CD4-positive, alpha-beta T cell treated with Interleukin-6 for 4 hours (primary cell): ENCODE measurements around the gene SP2.

Experiments used
- DNase-seq: peaks from one replicate; pipeline ENCODE4 v3.0.0-alpha.2; 2020; ENCODE audit warnings: mixed read lengths

The SP2 gene

DNA sequence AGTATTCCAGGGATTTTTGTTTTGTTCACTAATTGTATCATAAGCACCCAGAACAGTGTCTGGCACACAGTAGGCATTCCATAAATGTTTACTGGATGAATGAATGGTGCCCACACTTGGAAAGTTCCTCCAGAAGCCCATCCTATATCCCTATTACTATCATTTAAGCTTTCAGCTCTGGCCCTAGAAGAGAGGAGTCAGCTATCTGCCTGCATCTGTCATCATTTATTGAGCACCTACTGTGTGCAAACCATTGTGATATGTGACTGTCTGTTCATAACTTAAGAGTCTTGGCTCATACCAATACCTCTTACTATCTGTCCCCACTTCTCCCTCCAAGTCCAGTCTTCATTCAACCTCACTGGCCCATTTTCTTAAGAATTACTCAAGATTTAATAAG, 25.0 kb upstream of the SP2 start:
- no peak for DNase-seq

GRCh38 chr17:47872019-47872650, 23.9 kb upstream of the SP2 start:
- no peak for DNase-seq

- no peak for DNase-seq
Measured at GRCh38 chr17:47872651-47873161, 23.3 kb upstream of the SP2 start.

- no peak for DNase-seq
Measured at GRCh38 chr17:47873200-47874090, 22.6 kb upstream of the SP2 start.

- no peak for DNase-seq
Measured at GRCh38 chr17:47875011-47875985, 20.7 kb upstream of the SP2 start.

DNA sequence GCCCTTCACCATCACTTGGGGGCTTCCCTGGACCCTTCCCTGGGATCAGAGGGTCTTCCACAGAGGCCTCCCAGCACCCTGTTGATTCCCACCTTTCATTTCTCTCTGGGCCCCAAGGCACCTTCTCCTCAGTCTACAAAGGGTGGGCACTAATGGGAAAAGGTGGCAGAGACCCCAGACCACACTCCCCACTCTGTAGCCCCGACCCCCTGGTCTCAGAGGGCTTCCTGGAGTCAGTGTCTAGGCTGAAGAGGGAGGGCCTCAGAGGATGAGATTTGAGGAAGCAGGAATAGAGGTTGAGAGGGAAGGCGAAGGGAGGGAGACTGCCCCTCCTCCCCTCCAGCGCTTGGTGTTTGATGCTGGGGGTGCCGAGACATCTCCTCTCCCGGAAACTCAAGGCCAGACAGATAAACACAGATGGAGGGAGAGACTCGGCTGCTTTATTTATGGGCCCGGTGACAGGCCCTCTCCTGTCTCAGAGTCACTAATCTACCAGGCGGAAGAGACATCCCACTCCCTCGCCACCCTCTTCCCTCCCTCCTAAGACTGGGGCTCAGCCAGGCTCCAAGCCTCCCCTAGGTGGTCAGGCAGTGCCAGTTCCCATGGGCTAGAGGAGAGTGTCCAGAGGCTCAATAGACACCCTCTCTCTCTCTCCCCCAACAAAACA, 18.5 kb upstream of the SP2 start:
- no peak for DNase-seq

GRCh38 chr17:47878203-47879027, 17.6 kb upstream of the SP2 start:
- DNase-seq = no peak

DNA sequence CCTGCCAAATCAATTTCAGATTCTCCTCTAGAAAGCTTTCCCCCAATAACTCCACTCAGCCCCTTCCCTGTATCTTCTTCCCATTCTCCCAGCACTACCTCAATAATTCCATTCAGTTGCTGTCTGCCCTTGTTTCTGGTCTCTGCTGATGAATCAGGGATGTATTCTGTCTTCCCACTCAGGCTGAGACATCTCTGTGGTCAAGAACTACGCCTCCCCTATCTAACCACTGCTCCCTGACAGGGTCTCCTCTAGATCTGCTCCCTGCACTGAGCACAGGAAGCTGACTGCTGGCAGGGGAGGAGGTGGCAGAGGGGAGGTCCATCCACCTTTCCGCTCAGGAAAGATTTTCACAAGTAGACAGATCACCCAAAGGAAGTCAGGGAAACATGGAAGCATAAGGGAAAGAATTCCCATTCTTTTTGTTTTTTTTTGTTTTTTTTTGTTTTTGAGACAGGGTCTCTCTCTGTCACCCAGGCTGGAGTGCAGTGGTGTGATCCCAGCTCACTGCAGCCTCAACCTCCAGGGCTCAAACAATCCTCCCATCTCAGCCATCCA, 16.9 kb upstream of the SP2 start:
- no peak for DNase-seq

DNA sequence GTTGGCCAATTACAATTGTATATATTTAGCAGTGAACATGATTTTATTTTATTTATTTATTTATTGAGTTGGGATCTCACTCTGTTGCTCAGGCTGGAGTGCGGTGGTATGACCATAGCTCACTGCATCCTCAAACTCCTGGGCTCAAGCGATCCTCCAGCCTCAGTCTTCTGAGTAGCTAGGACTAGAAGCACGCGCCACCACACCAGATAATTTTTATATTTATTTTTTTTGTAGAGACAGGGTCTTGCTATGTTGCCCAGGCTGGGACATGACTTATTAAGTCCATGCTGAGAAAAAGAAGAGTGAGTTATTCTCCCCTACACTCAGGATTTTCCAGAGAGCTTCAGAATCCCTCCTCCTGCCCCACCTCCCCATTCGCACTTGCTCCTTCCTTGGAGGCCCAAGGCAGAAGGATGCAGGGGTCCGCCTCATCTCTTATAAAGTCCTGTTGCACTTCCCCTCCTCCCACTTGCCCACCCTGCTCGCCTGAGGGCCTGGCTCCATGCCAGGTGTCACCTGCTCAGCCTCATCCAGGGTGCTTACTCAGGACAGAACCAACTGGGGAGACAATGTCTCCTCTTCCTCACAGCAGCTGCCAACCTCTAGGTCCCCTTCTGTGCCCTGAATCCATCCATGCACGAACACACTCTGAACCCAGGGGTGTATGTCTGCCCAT, 16.1 kb upstream of the SP2 start:
- no peak for DNase-seq

DNA sequence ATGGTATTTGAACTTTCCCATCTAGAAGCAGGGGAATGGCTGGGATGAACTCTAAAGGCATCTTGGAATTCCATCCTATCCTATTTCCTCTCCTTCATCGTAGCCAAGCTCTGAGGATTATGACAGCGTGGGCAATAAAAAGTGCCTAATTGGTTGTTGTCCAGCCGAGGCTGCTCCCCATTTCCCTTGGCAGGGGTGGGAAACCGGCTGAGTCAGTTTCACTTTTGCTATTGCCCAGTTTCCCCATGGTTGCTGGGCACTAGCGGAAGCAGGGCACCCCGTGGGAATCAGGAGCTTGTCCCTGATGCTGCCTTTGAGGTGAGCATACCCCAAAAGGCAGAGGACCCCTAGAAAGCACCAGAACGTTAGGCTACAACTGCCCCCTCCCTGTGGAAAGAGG, 13.8 kb upstream of the SP2 start:
- DNase-seq = no peak

- DNase-seq = no peak
Measured at GRCh38 chr17:47882695-47883588, 13.1 kb upstream of the SP2 start.

DNA sequence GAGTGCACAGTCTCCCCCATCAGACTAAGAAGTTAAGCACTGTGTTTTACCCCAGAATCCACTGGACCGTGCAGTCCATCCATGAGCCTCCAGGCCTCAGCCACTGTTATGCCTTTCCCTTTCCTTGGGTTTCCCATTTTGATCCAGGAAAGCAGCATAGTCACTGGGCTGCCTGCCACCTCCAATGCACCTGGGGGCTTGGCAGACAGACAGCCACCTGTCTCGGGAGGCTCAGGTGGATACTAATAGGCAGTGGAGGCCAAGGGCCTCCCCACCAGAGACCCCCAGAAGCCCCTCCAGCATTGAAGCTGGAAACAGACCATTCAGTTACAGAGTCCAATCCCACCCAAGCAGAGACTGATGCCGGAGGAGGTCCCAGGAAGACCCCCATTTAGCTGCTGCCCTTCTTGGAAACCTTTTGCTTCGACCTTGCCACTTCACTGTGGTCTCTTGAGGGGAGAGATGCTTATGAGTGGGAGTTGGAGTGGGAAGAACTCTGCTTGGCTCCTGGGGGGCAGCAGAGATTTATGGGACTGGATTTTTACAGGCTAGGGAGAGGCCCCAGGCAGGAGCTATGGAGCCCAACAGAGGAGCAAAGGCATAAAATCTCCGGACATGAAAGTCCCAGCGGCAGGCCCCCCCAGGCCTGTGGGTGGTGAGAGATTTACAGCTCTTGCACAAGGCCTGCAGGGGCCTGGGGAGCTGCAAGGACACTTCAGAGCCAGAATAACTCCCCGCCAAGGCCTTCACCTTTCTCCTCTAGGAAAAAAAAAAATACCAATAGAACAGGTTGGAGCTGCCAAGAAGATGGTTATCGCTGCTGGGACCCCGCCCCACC, 12.2 kb upstream of the SP2 start:
- DNase-seq = no peak

DNA sequence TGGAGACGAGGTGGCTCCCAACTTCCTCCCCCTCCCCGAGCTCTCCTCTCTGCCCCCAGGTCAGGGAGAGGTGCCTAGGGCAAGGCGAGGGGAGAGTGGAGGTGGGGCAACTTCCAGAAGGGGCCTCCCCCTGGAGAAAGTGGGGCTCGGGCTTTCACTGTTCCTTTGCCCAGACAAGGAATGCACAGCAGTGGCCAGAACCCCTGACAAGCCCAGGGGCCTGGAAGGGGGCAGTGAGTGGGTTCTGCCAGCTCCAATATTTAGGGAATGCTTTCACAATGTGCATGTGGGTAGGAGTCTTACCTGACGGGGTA, 11.7 kb upstream of the SP2 start:
- DNase-seq = no peak

- DNase-seq = peak; percentile 44
Measured at GRCh38 chr17:47884905-47885730, 10.9 kb upstream of the SP2 start.

DNA sequence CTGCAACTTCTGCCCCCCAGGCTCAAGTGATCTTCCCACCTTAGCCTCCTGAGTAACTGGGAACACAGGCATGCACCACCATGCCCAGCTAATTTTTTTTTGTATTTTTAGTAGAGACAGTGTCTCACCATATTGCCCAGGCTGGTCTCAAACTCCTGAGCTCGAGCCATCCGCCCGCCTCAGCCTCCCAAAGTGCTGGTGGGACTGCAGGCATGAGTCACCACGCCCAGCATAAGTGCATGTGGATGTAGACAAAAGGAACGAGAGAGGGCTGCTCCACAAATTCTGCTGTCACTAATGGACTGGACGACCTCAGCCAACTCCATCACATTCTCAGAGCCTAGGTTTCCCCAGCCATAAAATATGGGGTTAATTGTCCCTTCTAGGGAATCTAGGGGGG, 7.7 kb upstream of the SP2 start:
- DNase-seq = no peak

- DNase-seq = peak; percentile 96
Measured at GRCh38 chr17:47889734-47890529, 6.1 kb upstream of the SP2 start.

GRCh38 chr17:47891545-47892088, 4.4 kb upstream of the SP2 start:
- no peak for DNase-seq
